ENCODE results near the gene HOXD10.

- TF ChIP-seq, protein P1, sequence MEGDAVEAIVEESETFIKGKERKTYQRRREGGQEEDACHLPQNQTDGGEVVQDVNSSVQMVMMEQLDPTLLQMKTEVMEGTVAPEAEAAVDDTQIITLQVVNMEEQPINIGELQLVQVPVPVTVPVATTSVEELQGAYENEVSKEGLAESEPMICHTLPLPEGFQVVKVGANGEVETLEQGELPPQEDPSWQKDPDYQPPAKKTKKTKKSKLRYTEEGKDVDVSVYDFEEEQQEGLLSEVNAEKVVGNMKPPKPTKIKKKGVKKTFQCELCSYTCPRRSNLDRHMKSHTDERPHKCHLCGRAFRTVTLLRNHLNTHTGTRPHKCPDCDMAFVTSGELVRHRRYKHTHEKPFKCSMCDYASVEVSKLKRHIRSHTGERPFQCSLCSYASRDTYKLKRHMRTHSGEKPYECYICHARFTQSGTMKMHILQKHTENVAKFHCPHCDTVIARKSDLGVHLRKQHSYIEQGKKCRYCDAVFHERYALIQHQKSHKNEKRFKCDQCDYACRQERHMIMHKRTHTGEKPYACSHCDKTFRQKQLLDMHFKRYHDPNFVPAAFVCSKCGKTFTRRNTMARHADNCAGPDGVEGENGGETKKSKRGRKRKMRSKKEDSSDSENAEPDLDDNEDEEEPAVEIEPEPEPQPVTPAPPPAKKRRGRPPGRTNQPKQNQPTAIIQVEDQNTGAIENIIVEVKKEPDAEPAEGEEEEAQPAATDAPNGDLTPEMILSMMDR (CRISPR knock-in tag; IDR thresholded peaks at IDR 0.05): no peak
- TF ChIP-seq, protein P2, sequence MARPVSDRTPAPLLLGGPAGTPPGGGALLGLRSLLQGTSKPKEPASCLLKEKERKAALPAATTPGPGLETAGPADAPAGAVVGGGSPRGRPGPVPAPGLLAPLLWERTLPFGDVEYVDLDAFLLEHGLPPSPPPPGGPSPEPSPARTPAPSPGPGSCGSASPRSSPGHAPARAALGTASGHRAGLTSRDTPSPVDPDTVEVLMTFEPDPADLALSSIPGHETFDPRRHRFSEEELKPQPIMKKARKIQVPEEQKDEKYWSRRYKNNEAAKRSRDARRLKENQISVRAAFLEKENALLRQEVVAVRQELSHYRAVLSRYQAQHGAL (CRISPR knock-in tag; IDR thresholded peaks at IDR 0.05; ENCODE audit: not compliant biosample characterization): no peak
- TF ChIP-seq DPF2 (CRISPR knock-in tag; IDR thresholded peaks at IDR 0.05; ENCODE audit: borderline replicate concordance, low read depth) (no peak), SOX5 (CRISPR knock-in tag; IDR thresholded peaks at IDR 0.05; ENCODE audit: borderline replicate concordance) (no peak), NFRKB (IDR thresholded peaks at IDR 0.05) (no peak), E2F1 (CRISPR knock-in tag; IDR thresholded peaks at IDR 0.05) (no peak), SRSF1 (optimal IDR thresholded peaks at IDR 0.05; ENCODE audit: low read depth, low read length) (no peak), TCF12 (IDR thresholded peaks at IDR 0.05) (no peak), TCF12 (CRISPR knock-in tag; IDR thresholded peaks at IDR 0.05) (no peak)
- TF ChIP-seq, protein P3, sequence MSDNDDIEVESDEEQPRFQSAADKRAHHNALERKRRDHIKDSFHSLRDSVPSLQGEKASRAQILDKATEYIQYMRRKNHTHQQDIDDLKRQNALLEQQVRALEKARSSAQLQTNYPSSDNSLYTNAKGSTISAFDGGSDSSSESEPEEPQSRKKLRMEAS (IDR thresholded peaks at IDR 0.05): no peak
- TF ChIP-seq, protein P4, sequence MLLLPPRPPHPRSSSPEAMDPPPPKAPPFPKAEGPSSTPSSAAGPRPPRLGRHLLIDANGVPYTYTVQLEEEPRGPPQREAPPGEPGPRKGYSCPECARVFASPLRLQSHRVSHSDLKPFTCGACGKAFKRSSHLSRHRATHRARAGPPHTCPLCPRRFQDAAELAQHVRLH (CRISPR knock-in tag; IDR thresholded peaks at IDR 0.05; ENCODE audit: borderline replicate concordance, low read depth): no peak
- TF ChIP-seq, protein P5, sequence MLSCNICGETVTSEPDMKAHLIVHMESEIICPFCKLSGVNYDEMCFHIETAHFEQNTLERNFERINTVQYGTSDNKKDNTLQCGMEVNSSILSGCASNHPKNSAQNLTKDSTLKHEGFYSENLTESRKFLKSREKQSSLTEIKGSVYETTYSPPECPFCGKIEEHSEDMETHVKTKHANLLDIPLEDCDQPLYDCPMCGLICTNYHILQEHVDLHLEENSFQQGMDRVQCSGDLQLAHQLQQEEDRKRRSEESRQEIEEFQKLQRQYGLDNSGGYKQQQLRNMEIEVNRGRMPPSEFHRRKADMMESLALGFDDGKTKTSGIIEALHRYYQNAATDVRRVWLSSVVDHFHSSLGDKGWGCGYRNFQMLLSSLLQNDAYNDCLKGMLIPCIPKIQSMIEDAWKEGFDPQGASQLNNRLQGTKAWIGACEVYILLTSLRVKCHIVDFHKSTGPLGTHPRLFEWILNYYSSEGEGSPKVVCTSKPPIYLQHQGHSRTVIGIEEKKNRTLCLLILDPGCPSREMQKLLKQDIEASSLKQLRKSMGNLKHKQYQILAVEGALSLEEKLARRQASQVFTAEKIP (CRISPR knock-in tag; IDR thresholded peaks at IDR 0.05; ENCODE audit: borderline replicate concordance): no peak
Measured at GRCh38 chr2:176154576-176155252, 38.1 kb downstream of the HOXD10 start.

Data from HepG2 (cell line).